Astrocyte of the spinal cord (primary cell): ENCODE results near the gene HEBP1.

Experiments used
- DNase-seq: peaks from one replicate; pipeline ENCODE4 v3.0.0; 2011; ENCODE audit warnings: low read depth, low spot score
- H3K4me3 ChIP-seq: 2 replicates; pipeline ENCODE4 v1.5.1; 2011; ENCODE audit warnings: low read depth, mild to moderate bottlenecking, low read length, moderate library complexity
- in situ Hi-C: cut with HindIII; loops from 2 replicates; pipeline ENCODE4 v1.10.0; 2017; ENCODE audit warnings: low sequenced_read_pairs
- TF ChIP-seq, protein P1 (sequence below): IDR thresholded peaks from 2 replicates; pipeline ENCODE4 v1.5.1; 2012; ENCODE audit warnings: low read depth, mild to moderate bottlenecking, low read length, inconsistent platforms

HEBP1 gene

DNA sequence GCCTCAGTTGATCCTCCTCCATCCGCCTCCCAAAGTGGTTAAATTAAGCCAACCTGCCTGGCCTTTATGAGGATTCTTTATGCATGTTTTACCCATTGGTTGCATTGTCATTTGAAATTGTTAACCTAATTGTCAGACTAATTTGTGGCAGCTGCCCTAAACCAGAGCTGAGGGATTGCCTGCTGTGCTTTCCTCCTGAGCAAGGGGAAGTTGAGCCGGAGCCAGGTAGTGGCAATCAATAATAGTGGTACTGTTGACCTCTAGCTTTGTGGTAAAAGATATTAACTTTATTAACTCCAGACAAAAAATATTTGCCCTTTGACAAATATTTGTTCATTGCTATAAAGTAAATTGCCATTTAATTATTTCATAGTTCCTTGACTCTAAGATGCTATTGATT is 5.6 kb upstream of the HEBP1 start:
- in situ Hi-C loops = no loop called here
- DNase-seq = no peak
- TF ChIP-seq, protein P1, sequence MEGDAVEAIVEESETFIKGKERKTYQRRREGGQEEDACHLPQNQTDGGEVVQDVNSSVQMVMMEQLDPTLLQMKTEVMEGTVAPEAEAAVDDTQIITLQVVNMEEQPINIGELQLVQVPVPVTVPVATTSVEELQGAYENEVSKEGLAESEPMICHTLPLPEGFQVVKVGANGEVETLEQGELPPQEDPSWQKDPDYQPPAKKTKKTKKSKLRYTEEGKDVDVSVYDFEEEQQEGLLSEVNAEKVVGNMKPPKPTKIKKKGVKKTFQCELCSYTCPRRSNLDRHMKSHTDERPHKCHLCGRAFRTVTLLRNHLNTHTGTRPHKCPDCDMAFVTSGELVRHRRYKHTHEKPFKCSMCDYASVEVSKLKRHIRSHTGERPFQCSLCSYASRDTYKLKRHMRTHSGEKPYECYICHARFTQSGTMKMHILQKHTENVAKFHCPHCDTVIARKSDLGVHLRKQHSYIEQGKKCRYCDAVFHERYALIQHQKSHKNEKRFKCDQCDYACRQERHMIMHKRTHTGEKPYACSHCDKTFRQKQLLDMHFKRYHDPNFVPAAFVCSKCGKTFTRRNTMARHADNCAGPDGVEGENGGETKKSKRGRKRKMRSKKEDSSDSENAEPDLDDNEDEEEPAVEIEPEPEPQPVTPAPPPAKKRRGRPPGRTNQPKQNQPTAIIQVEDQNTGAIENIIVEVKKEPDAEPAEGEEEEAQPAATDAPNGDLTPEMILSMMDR = no peak
- H3K4me3 ChIP-seq = no peak overlapping the region

DNA sequence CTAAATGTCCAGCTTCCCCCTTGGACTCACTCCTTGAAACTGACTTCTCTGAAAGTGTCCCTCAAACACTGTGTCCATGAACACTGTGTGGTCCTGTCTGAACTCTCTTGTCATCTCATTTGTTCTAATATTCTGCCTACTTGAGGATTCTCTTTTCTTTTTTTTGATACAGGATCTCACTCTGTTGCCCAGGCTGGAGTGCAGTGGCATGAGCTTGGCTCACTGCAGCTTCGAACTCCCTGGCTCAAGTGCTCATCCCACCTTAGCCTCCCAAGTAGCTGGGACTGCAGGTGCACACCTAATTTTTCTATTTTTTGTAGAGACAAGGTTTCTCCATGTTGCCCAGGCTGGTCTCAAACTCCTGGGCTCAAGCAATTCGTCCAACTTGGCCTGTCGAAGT is 4.9 kb upstream of the HEBP1 start:
- TF ChIP-seq, protein P1 = no peak
- H3K4me3 ChIP-seq = no peak overlapping the region
- in situ Hi-C loops = no loop called here
- no peak for DNase-seq

DNA sequence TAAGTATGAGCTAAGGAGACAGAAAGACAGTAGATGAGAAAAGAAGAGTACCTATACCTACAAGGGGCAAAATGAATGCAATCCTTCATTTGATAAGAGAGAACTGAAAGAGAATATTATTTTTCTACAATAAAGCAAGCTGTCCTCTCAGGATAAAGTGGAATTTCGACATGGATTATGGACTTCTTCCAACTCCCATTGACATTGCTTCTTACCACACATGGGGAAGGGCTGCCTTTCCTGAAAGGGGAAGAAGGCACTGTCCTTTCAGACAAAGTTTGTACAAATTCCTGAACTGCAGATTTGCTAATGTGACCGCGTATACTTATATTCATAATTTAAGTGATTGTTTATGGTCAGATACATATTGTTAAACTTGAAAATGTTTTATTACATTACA is 4.3 kb upstream of the HEBP1 start:
- H3K4me3 ChIP-seq = no peak overlapping the region
- TF ChIP-seq, protein P1 = no peak
- in situ Hi-C loops = no loop called here
- no peak for DNase-seq

DNA sequence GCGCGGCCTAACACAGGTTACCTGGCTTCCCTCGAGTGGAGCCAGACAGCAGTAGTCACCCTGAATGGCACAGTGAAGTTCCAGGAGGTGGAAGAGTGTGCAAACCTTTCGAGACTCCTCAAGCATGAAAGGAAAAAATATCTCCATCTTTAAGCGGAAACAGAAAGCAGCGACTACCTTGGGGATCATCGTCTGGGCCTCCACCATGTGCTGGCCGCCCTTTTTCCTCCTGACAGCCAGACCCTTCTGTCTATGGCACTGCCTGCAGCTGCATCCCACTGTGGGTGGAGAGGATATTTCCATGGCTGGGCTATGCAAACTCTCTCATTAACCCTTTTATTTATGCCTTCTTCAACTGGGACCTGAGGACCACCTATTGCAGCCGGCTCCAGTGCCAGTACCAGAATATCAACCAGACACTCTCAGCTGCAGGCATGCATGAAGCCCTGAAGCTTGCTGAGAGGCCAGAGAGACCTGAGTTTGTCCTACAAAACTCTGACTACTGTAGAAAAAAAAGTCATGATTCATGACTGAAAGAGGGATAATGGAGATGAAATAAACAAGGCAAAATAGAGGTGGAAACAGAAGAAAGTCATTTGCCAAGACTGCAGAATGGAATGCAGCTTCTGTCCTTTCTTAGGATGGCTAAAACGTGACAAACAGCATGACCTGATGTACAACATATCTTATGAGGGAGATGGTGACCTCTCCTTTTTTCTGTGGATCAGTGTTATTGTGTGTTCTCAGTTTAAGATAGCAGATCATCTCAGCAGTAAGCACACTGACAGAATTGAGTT is 2.4 kb upstream of the HEBP1 start:
- TF ChIP-seq, protein P1 = no peak
- DNase-seq = no peak
- no peak overlapping the region for H3K4me3 ChIP-seq
- in situ Hi-C loops = no loop called here

DNA sequence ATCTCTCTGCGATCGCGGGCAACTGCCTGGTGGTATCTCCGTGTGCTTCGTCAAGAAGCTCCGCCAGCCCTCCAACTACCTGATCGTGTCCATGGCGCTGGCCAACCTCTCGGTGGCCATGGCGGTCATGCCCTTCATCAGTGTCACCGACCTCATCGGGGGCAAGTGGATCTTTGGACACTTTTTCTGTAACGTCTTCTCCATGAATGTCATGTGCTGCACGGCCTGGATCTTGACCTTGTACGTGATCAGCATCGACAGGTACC is 1.6 kb upstream of the HEBP1 start:
- in situ Hi-C loops = no loop called here
- H3K4me3 ChIP-seq = peak overlapping the region; percentile 44
- TF ChIP-seq, protein P1 = no peak
- no peak for DNase-seq

DNA sequence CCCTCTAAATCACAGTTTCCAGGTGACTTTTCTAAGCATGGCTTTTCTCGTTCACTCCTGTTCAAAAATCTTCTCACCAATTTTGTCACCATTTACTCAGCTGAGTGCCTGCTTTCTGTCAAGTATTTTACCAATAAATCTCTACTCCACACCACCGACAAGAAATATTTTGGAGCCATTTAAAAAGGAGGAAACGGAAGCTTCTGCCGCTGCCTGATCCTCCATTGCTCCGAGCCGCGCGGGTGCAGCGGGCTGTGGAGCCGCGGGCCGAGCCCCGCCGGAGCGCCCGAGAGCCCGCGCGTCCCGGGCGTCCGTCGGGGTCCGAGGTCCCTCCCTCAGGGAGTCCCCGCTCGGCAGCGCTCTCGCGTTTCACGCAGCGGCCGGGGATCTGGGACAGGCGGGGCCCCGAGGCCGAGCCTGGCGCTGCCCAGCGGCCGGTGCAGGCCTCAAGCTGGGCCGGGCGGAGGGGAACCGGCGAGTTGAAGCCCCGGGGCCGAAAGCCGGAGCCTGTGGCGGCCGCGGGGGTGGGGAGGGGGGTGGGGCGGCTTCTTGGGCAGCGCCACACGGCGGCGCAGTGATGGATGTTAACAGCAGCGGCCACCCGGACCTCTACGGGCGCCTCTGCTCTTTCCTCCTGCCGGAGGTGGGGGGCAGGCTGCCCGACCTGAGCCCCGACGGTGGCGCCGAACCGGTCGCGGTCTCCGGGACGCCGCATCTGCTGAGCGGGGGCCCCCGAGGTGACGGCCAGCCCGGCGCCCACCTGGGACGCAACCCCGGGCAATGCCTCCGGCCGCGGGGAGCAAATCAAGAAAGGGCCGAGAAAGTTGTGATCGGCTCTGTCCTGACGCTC is 1.1 kb upstream of the HEBP1 start:
- TF ChIP-seq, protein P1 = peak; percentile 37
- DNase-seq = peak; percentile 54
- H3K4me3 ChIP-seq = peak overlapping the region; percentile 44
- in situ Hi-C loops = no loop called here
